ENCODE data around the gene ESYT2.

The ESYT2 gene

DNA sequence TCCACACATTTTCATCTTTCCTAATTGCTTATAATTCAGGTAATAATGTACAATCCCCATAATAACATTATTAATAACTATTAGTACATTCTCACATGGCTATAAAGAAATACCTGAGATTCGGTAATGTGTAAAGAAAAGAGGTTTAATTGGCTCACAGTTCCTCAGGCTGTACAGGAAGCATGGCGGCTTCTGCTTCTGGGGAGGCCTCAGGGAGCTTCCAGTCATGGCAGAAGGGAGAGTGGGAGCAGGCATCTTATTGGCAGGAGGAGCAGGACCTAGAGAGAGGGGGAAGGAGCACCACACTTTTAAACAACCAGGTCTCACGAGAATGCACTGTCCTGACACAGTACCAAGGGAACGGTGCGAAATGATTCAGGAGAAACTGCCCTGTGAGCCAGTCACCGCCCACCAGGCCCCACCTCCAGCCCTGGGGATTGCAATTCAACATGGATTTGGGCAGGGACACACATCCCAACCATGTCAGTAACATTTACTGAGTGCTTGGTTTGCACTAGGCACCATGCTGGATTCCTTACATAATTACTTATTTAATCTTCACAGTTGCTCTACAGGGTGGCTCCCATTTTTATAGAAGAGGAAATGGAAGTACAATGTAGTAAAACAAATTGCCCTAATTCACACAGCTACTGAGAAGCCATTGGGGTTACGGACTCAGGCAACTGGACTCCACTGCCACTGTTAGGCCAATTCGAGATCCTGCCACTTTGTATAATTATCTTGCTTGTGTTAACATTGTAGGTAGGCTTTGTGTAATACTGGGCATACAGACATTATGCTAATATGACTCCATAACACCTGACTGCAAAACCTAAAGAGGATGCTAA is 8.7 kb upstream of the ESYT2 start:
- no peak for DNase-seq (ENCODE audit: low spot score)
- H3K27me3 ChIP-seq (ENCODE audit: insufficient read depth, poor library complexity, severe bottlenecking), result no peaks in the 10 kb centered on the region
- TF ChIP-seq, protein P1, sequence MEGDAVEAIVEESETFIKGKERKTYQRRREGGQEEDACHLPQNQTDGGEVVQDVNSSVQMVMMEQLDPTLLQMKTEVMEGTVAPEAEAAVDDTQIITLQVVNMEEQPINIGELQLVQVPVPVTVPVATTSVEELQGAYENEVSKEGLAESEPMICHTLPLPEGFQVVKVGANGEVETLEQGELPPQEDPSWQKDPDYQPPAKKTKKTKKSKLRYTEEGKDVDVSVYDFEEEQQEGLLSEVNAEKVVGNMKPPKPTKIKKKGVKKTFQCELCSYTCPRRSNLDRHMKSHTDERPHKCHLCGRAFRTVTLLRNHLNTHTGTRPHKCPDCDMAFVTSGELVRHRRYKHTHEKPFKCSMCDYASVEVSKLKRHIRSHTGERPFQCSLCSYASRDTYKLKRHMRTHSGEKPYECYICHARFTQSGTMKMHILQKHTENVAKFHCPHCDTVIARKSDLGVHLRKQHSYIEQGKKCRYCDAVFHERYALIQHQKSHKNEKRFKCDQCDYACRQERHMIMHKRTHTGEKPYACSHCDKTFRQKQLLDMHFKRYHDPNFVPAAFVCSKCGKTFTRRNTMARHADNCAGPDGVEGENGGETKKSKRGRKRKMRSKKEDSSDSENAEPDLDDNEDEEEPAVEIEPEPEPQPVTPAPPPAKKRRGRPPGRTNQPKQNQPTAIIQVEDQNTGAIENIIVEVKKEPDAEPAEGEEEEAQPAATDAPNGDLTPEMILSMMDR (IDR thresholded peaks at IDR 0.05; ENCODE audit: poor library complexity, severe bottlenecking), result no peak
- H3K4me3 ChIP-seq (ENCODE audit: severe bottlenecking), result no peak overlapping the region
- no peak overlapping the region for H3K27ac ChIP-seq (ENCODE audit: poor library complexity, severe bottlenecking)
- ATAC-seq (ENCODE audit: low read depth), result no peak
- H3K9me3 ChIP-seq (ENCODE audit: severe bottlenecking), result no peaks in the 10 kb centered on the region
- no peaks in the 10 kb centered on the region for H3K4me1 ChIP-seq (ENCODE audit: insufficient read depth, poor library complexity, severe bottlenecking)
- H3K36me3 ChIP-seq (ENCODE audit: low read depth), result no peaks in the 10 kb centered on the region

DNA sequence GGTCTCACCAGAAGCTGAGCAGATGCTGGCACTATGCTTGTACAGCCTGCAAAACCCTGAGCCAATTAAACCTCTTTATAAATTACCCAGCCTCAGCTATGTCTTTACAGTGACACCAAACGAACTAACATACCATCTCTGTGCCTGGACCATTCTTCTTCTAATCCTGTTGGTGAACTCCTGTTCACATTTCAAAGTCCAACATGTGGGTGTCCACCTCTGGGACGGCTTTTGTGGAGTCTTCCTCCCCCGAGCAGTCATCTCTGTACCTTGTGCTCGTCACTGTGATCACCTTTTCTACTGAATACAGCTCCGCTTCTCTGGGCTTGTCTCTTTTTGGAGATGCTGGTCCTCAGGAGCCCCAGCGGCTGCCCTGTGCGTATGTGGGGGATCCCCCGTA is 7.4 kb upstream of the ESYT2 start:
- no peaks in the 10 kb centered on the region for H3K27me3 ChIP-seq (ENCODE audit: insufficient read depth, poor library complexity, severe bottlenecking)
- no peaks in the 10 kb centered on the region for H3K9me3 ChIP-seq (ENCODE audit: severe bottlenecking)
- no peaks in the 10 kb centered on the region for H3K36me3 ChIP-seq (ENCODE audit: low read depth)
- TF ChIP-seq, protein P1 (IDR thresholded peaks at IDR 0.05; ENCODE audit: poor library complexity, severe bottlenecking), result no peak
- DNase-seq (ENCODE audit: low spot score), result no peak
- no peaks in the 10 kb centered on the region for H3K4me1 ChIP-seq (ENCODE audit: insufficient read depth, poor library complexity, severe bottlenecking)
- H3K4me3 ChIP-seq (ENCODE audit: severe bottlenecking), result no peak overlapping the region
- H3K27ac ChIP-seq (ENCODE audit: poor library complexity, severe bottlenecking), result no peak overlapping the region
- no peak for ATAC-seq (ENCODE audit: low read depth)

DNA sequence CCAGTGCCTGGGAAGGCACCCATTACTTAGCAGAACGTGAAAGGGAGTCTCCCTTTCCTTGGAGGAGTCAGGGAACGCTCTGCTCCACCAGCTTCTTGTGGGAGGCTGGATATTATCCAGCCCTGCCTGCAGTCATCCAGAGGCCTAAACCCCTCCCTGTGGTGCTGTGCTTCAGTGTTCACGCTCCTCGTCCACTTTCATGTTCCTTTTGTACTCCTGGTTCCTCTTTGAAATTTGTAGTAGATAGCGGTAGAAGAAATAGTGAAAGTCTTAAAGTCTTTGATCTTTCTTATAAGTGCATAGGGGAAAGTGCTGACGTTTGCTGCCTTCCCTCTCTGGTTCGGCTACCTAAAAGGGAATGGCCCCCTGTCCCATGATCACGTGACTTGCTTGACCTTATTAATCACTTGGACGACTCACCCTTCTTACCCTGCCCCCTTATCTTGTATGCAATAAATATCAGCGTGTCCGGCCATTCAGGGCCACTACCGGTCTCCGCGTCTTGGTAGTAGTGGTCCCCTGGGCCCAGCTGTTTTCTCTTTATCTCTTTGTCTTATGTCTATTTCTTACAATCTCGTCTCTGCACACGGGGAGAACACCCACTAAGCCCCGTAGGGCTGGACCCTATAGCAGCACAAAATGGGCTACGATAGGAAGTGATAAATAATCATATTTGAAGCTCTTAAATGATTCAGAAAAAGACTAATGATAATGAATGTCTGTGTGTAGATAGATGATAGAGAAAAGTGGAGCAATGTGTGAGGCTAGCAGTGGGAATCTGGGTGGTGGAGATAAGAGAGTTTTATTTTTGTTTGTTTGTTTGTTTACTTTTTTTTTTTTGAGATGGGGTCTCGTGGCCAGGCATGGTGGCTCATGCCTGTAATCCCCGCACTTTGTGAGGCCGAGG is 5.8 kb upstream of the ESYT2 start:
- DNase-seq (ENCODE audit: low spot score), result no peak
- Histone ChIP-seq H3K4me3 (ENCODE audit: severe bottlenecking) (no peak overlapping the region), H3K4me1 (ENCODE audit: insufficient read depth, poor library complexity, severe bottlenecking) (peaks cover 5% of the 10 kb centered on the region), H3K9me3 (ENCODE audit: severe bottlenecking) (no peaks in the 10 kb centered on the region), H3K27me3 (ENCODE audit: insufficient read depth, poor library complexity, severe bottlenecking) (no peaks in the 10 kb centered on the region), H3K27ac (ENCODE audit: poor library complexity, severe bottlenecking) (no peak overlapping the region), H3K36me3 (ENCODE audit: low read depth) (no peaks in the 10 kb centered on the region)
- no peak for ATAC-seq (ENCODE audit: low read depth)
- TF ChIP-seq, protein P1 (IDR thresholded peaks at IDR 0.05; ENCODE audit: poor library complexity, severe bottlenecking), result no peak

DNA sequence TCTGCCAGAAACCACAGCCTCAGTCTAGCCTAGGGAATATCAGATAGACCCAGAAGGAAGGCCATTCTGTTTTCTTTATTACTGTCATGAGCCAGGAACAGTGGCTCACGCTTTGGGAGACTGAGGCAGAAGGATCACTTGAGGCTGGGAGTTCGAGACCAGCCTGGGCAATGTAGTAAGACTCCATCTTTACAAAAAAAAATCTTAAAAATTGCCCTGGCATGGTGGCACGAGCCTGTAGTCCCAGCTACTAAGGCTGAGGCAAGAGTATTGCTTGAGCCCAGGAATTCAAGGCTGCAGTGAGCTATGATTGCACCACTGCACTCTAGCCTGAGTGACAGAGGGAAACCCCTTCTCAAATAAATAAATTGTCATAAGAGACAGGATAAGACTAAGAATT is 3.7 kb upstream of the ESYT2 start:
- Histone ChIP-seq H3K9me3 (ENCODE audit: severe bottlenecking) (no peaks in the 10 kb centered on the region), H3K36me3 (ENCODE audit: low read depth) (no peaks in the 10 kb centered on the region), H3K4me3 (ENCODE audit: severe bottlenecking) (no peak overlapping the region), H3K27me3 (ENCODE audit: insufficient read depth, poor library complexity, severe bottlenecking) (no peaks in the 10 kb centered on the region), H3K4me1 (ENCODE audit: insufficient read depth, poor library complexity, severe bottlenecking) (peaks cover 5% of the 10 kb centered on the region), H3K27ac (ENCODE audit: poor library complexity, severe bottlenecking) (no peak overlapping the region)
- DNase-seq (ENCODE audit: low spot score), result no peak
- no peak for ATAC-seq (ENCODE audit: low read depth)
- TF ChIP-seq, protein P1 (IDR thresholded peaks at IDR 0.05; ENCODE audit: poor library complexity, severe bottlenecking), result no peak

All from RWPE2 (cell line).